ENCODE measurements around the gene TTLL4. TPM values are rescaled to one million over a fixed set of nuclear protein-coding genes. Genes with fewer than 3 reads are reported as not detected.

Gene TTLL4
- total and polyA plus RNA-seq, 2 of the 8 experiments (the other 6 are each of a cell fraction or from before 2014, with no cell fraction given) = 71.1 to 105 TPM

DNA sequence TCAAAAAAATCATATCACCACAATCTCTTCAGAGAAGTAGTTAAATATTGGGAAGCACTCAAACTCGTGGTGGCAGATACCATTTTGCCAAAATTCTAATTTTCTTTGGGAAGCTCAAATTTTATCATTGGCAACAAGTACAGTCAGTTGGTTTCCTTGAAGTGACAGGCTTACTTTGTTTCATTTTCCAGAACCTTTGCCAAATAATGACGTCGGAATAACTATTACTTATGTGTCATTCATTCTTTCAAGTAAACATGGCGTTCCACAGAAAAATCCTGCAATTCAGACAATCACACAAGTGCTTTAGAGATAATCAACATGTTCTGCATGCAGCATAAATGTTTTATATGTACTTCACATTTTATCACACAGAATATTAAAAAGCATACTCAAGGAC lies 5.4 kb downstream of the TTLL4 start:
- Histone ChIP-seq H3K4me2 (ENCODE audit: insufficient read depth in 1 of 2, low read depth in 2 of 2, low read length in 2 of 2) (no peak overlapping the region), H3K23ac (ENCODE audit: insufficient read length) (no peak overlapping the region), H2BK12ac (ENCODE audit: low read depth, low read length) (no peak overlapping the region), H3K4me1 (replicated peaks in 1 of 4; ENCODE audit: control insufficient read depth in 3 of 4, insufficient read depth in 4 of 4, low read length in 3 of 4) (peaks cover 0 to 11% (median 4%) of the 10 kb centered on the region in 4 experiments; a peak in 5 of 7 replicates), H3K9me3 (ENCODE audit: insufficient read depth in 2 of 2, low read depth in 1 of 2, low read length in 1 of 2) (no peaks in the 10 kb centered on the region), H3K56ac (replicated peaks; ENCODE audit: insufficient read length, low read depth, low read length) (no peak overlapping the region), H3K9ac (replicated peaks in 1 of 4; ENCODE audit: extremely low read depth in 1 of 4, low read depth in 3 of 4, low read length in 3 of 4) (no peak overlapping the region), H4K91ac (replicated peaks; ENCODE audit: insufficient read length, low read length) (no peak overlapping the region), H3K79me1 (ENCODE audit: low read depth, low read length) (peaks cover 9% of the 10 kb centered on the region; the same call in 1 of the 2 replicates), H3K23me2 (ENCODE audit: low read depth, low read length) (0 out of 2 replicates have a peak, but pooled peaks cover 2% of the 10 kb centered on the region), H3K4ac (replicated peaks; ENCODE audit: insufficient read length, low read depth, low read length) (no peak overlapping the region), H2BK15ac (ENCODE audit: low read length) (no peak overlapping the region), H3K27me3 (replicated peaks in 1 of 4; ENCODE audit: control insufficient read depth in 3 of 4, extremely low read depth in 1 of 4, insufficient read depth in 3 of 4, low read length in 3 of 4) (no peaks in the 10 kb centered on the region), H3K36me3 (ENCODE audit: control insufficient read depth in 2 of 4, insufficient read depth in 4 of 4, low read length in 3 of 4) (peaks cover 0 to 9% (median 0%) of the 10 kb centered on the region in 4 experiments; a peak in 1 of 8 replicates), H3K18ac (ENCODE audit: extremely low read depth, low read length) (no peak overlapping the region), H3K14ac (ENCODE audit: insufficient read length) (no peak overlapping the region), H4K8ac (ENCODE audit: extremely low read depth, insufficient read depth, low read length) (no peak overlapping the region), H2AK5ac (ENCODE audit: low read depth, low read length) (no peak overlapping the region), H3K4me3 (ENCODE audit: extremely low read depth in 1 of 4, insufficient read depth in 2 of 4, low read depth in 3 of 4, low read length in 4 of 4) (no peak overlapping the region), H2BK20ac (ENCODE audit: low read length) (no peak overlapping the region), H3K79me2 (ENCODE audit: control insufficient read depth in 1 of 2, insufficient read depth in 2 of 2, low read length in 2 of 2) (peaks cover 9 to 82% of the 10 kb centered on the region in 2 experiments), H4K5ac (ENCODE audit: insufficient read length, low read depth, low read length) (no peak overlapping the region), H2BK5ac (ENCODE audit: low read depth, low read length) (no peak overlapping the region), H4K20me1 (replicated peaks in 1 of 2; ENCODE audit: control insufficient read depth in 1 of 2, insufficient read depth in 2 of 2, low read length in 2 of 2) (peaks cover 3 to 10% of the 10 kb centered on the region in 2 experiments), H2AFZ (ENCODE audit: low read length) (no peak overlapping the region), H3K27ac (ENCODE audit: low read depth, low read length) (no peak overlapping the region), H2BK120ac (replicated peaks; ENCODE audit: low read depth, low read length) (no peak overlapping the region)
- DNase-seq (ENCODE audit: low read depth in 1 of 2, low spot score in 2 of 2) (no peak), FAIRE-seq (no peak)
- TF ChIP-seq SIX5 (IDR thresholded peaks at IDR 0.05; ENCODE audit: low read depth, low read length) (no peak), BACH1 (IDR thresholded peaks at IDR 0.05; ENCODE audit: low read length) (no peak), KDM1A (IDR thresholded peaks at IDR 0.05; ENCODE audit: borderline replicate concordance, low read length) (no peak), POLR2A (IDR thresholded peaks at IDR 0.05; ENCODE audit: control extremely low read depth in 1 of 2, low read depth in 2 of 2, low read length in 2 of 2) (no peak), CEBPB (IDR thresholded peaks at IDR 0.05; ENCODE audit: low read depth, low read length) (no peak)
- WGBS, 2 experiments (ENCODE audit: extremely low coverage in 1 of 2, insufficient coverage in 1 of 2, insufficient read length in 1 of 2, insufficient replicate concordance in 2 of 2, low coverage in 1 of 2, low lambda C conversion rate in 2 of 2, missing lambda C conversion rate in 1 of 2) = 95% methylated on average over 4 of the region's 4 CpGs; no CpG with 5 or more reads in 1 of the 2 experiments
- CTCF ChIA-PET (ENCODE audit: partially characterized antibody) = interaction anchor here (2.1 to 4.5 kb wide), 3 partner anchors 10 to 136 kb away, joined by 5 to 17 read pairs (median 6); no protein-coding TSS in a partner anchor
- POLR2A ChIA-PET (ENCODE audit: partially characterized antibody) = no interaction called here

Data from H1 (cell line).